Effector CD8-positive, alpha-beta T cell (primary cell): ENCODE data around the gene DCTPP1.
"Not testable (repeated sequence)": the region's sequence is repeated elsewhere in the genome, so short reads cannot be mapped to it uniquely, and the experiment has no call there.

Experiments
- DNase-seq: peaks from one replicate; lab custom pipeline; 2025; lab: John Stamatoyannopoulos, UW

The DCTPP1 gene

GRCh38 chr16:30413112-30413806 lies 16.6 kb downstream of the DCTPP1 start:
- DNase-seq: no peak

DNA sequence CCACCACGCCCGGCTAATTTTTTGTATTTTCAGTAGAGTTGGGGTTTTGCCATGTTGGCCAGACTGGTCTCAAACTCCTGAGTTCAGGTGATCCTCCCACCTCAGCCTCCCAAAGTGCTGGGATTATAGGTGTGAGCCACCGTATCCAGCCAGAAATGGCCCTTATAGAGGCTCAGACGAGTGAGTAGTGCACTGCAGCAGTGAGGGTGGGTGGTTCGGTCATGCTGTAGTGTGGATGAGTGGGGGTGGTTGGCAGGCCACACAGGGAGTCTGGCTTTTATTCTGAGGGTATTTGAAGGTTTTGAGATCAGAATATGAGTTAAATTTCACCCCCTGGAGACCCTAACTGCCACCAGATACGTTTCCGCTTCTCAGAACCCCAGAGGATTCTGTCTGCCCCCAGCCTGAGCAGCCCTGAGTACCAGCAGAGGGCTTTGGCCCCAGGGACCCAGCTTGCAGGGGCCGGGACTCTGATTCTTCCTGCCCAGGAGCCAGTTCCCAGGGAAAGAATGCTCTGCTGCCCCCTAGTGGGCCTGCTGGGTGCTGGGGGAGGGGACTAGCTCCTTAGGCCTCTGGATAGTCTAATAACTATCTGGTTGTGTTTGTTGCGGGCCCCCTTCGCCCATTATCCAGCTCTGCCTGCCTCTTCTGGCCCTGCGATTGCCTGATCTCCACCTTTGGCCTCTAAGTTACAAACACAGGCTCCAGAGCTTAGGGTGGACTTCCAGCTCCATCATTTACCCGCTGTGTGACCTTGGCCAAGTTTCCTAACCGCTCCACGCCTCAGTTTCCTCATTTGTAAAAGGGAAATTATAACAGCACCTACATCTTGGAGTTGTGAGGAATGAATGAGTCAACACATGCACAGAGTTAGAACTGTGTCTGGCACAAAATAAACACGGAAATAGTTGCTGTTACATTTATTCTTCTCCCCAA lies 20.4 kb downstream of the DCTPP1 start:
- peak; percentile 92 for DNase-seq

DNA sequence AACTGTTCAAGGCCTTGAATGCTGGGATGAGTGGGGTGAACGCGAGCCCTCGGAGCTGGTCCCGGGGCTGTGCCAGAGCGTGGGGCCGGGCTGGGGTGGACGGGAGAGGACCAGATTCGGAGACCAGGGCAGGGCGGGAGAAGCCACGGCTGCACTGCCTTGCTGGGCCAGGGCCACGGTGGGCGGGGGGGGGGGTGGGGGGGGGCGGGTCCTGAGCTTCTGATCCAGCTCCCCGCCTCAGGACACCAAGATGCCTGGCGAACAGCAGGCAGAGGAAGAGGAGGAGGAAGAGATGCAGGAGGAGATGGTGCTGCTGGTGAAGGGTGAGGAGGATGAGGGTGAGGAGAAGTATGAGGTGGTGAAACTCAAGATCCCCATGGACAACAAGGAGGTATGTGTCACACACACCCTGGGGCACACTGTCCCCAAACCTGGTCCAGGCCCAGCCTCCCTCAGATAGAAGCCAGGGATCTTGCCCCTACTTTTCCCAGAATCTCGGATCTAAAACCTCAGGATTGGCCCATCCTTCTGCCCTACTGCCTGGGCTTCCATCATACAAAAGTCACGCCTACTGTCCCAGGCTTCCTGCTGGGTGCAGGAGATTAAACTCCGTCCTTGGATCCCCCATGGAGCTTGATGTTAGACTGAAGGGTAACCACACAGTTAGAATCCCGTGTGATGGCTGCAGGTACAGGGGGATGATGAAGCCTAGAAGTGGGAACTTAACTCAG lies 21.9 kb downstream of the DCTPP1 start:
- DNase-seq: no peak

GRCh38 chr16:30407102-30407803 lies 22.6 kb downstream of the DCTPP1 start, which contains the start of gene ZNF771:
TSS of gene ZNF771 (plus strand) at chr16:30407606. CDS start at chr16:30408054, 448 bp downstream.
- DNase-seq: peak; percentile 80

GRCh38 chr16:30406795-30407101 lies 23.1 kb downstream of the DCTPP1 start:
- DNase-seq: no peak

- no peak for DNase-seq
Observed at GRCh38 chr16:30401768-30402425, 27.9 kb downstream of the DCTPP1 start.

DNA sequence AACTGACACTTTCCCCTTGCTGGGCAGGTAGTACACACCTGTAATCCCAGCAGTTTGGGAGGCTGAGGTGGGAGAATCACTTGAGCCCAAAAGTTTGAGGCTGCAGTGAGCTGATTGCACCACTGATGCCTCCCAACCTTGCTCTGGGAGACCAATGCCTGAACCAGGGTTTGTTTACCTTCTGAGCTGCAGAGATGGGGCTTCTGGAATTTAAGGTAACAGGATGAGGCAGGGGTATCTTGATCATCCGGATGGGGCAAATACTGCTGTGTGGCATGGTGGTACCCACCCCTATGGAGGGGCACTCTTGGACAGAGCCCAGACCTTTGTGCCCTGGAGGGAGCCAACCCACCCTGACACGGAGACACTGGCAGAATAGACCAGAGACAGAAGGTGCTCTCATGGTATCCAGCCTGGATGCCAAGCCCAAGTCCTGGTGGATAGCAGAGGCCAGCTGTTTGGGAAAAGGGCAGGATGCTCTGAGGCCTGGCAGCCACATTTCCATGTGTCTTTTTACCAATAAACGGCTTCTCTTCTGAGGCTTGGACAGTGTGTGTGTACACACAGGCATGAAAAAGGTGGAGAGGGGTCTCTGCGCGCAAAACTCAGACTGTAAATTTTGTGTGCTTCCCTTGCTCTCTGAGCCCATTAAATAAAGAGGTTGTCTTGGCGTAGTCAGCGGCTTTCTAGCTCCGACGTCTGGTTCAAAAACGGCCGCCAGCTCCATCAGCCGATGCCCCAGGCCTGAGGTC lies 30.2 kb downstream of the DCTPP1 start:
- no peak for DNase-seq

DNA sequence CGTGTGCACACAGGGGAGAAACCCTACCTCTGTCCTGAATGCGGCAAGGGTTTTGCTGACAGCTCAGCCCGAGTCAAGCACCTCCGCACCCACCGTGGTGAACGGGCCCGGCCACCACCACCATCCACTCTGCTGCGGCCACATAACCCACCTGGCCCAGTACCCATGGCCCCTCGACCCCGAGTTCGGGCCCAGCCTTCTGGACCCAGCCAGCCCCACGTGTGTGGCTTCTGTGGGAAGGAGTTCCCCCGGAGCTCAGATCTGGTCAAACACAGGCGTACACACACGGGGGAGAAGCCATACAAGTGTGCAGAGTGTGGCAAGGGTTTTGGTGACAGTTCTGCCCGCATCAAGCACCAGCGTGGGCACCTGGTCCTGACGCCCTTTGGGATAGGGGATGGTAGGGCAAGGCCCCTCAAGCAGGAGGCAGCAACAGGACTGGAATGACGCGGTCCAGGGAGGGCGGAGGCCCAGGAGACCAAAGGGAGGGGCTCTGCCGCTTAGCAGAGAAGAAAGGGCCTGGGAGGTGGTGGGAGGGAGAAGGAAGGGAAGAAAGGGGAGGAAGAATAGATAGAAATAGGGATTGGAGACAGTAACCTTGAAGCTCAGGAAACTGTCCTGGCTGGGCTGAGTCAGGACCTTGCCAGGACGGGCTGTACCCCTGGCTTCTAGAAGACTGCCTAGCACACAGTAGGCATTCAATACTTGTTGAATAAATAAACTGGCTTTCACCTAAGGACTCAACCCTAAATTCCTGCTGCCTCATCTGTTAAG lies 31.0 kb downstream of the DCTPP1 start:
- no peak for DNase-seq

GRCh38 chr16:30397776-30398660 lies 31.8 kb downstream of the DCTPP1 start:
- no peak for DNase-seq

GRCh38 chr16:30397056-30397455 lies 32.8 kb downstream of the DCTPP1 start:
- no peak for DNase-seq

DNA sequence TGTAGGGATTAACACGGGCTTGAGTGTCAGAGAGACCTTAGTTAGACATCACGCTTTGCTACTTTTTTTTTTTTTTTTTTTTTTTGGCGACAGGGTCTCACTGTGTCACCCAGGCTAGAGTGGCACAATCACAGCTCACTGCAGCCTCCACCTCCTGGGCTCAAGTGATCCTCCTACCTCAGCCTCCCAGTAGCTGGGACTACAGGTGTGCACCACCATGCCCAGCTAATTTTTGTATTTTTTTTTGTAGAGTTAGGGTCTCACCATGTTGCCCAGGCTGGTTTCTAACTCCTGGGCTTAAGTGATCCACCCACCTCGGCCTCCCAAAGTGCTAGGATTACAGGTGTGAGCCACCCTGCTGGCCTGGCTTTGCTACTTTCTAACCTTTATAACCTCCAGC lies 33.2 kb downstream of the DCTPP1 start:
- DNase-seq: not testable (repeated sequence)

GRCh38 chr16:30395992-30396585 lies 33.7 kb downstream of the DCTPP1 start:
- DNase-seq: no peak

GRCh38 chr16:30395155-30395991 lies 34.5 kb downstream of the DCTPP1 start, which contains the start of gene ZNF48:
TSS of gene ZNF48 (plus strand) at chr16:30395420. CDS start at chr16:30395795, 375 bp downstream.
- no peak for DNase-seq

DNA sequence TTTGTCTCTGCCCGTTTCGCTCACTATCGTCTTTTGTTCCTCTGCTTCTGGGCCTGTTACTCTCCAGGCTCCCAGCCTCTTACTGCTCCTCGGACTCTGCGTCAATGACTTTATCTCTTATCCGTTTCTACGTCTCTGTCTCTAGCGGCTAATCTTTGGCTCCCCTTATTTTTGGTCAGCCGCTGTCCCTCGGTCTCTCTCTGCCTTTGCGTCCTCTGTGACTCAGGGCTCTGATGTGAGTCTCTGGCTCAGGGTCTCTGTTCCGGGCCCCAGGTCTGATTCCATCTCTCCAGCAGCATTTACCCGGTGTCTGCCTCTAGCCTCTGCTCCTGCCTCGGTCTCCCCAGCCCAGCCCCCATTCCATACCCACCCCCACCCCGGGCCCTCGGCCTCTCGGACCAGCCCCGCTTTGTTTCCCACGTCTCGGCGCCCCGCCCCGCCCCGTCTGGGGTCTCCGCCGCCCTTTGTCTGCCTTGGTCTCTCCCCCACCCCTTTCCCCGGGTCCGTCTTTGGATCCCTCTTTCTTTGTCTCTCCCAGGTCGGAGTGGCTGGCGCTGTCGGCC lies 35.2 kb downstream of the DCTPP1 start:
- no peak for DNase-seq

GRCh38 chr16:30383521-30383920 lies 46.3 kb downstream of the DCTPP1 start:
- DNase-seq: no peak

DNA sequence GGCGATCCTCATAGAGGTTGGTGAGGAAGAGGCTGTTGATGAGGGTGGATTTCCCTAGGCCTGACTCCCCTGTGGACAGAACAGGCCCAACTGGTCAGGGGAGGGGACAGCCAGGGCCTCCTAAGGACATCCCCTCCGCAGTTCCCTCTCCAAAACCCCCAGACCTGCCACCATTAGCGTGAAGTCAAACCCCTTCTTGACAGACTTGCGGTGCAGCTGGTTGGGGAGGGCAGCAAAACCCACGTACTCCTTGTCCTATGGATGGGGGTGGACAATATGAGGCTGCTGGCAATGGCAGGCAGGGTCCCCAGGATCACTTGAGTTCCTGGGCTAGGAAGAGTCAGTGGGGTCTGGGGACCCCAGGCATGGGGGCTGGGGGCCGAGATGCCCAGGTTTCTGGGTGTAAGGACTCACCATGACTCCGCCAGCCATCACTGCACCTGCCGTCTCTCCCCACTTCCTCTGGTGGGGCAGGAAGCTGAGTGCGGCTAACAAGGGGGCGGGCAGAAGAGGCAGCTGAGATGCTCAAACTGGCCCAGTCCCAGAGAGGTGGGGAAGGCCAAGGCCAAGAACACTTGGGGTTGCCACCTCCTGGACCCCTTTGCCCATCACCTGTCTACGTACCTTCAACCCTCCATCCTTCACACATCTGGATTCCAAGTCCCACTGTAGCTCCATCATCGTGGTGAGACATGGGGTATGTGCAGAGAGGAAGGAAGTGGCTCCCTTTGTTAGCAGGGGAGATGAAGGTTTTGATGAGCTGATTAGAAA lies 47.5 kb downstream of the DCTPP1 start, which contains the start of gene SEPTIN1:
SEPTIN1 (minus strand) TSS at position 451 of the 771 bp plus-strand sequence; CDS start at position 432, 19 bp downstream.
- peak; percentile 41 for DNase-seq
